ENCODE data around the gene HARS1. TPM values are rescaled to one million over a fixed set of nuclear protein-coding genes. Genes with fewer than 3 reads are reported as not detected.

Gene HARS1
- total and polyA plus RNA-seq, 2 experiments from 2014 or later = 41.1 to 56.6 TPM

DNA sequence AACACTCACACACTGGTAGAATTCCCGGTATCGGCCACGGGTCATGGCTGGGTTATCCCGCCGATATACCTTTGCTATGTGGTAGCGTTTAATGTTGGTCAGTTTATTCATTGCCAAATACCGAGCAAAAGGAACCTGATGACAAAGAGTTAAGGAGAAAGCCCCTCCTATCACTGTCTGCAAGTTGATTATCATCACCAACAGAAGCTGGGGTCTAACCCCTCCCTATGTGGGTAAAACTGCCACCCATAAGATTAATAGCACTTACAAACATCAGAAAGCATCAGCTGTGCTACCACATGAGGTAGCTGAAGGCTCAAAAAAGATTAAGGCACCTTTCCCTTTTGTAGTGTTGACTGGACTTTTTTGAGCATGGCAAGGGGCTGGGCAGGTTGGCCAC lies 12.2 kb downstream of the HARS1 start:
- no peaks in the 10 kb centered on the region for H3K4me1 ChIP-seq (ENCODE audit: insufficient read depth)
- no peak for DNase-seq (ENCODE audit: low spot score)
- no peaks in the 10 kb centered on the region for H3K27me3 ChIP-seq
- H3K9me3 ChIP-seq (ENCODE audit: low read depth) = no peaks in the 10 kb centered on the region
- no peak overlapping the region for H3K4me3 ChIP-seq
- H2AFZ ChIP-seq = no peak overlapping the region
- 97% methylated on average over 7 of the region's 7 CpGs for WGBS (ENCODE audit: low lambda C conversion rate, missing lambda C conversion rate)
- H3K4me2 ChIP-seq = no peak overlapping the region
- no peak overlapping the region for H3K27ac ChIP-seq
- no peaks in the 10 kb centered on the region for H3K9me2 ChIP-seq (replicated peaks; ENCODE audit: insufficient read depth)
- H4K20me1 ChIP-seq (ENCODE audit: insufficient read depth, poor library complexity, severe bottlenecking) = no peaks in the 10 kb centered on the region
- H3K36me3 ChIP-seq (replicated peaks; ENCODE audit: insufficient read depth, low read depth) = no peaks in the 10 kb centered on the region
- H3K79me2 ChIP-seq = no peaks in the 10 kb centered on the region
- TF ChIP-seq CTCF (IDR thresholded peaks at IDR 0.05; ENCODE audit: poor library complexity) (no peak), EZH2 (IDR thresholded peaks at IDR 0.05; ENCODE audit: borderline replicate concordance) (no peak), EZH2phosphoT487 (IDR thresholded peaks at IDR 0.05; ENCODE audit: low read depth, severe bottlenecking, unreplicated experiment) (no peak)

DNA sequence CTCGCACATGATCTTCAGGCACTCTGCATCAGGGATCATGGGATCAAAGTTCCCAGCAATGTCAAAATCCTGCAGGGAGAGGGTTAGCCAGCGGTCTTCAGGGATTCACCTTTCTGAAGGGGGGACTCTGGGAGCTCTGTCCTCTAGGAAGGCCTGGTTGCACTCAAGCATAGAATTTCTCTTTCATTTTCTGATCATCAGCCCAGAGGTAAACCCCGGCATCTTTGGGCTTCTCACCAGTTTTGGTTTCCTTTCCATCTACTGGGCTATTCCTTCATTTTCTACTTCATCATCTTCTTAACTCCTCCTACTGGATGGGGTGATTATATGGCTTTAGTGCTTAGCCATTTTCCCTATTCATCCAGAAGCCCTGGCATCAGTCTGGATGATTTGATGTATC lies 13.2 kb downstream of the HARS1 start:
- DNase-seq (ENCODE audit: low spot score) = no peak
- H3K4me3 ChIP-seq = no peak overlapping the region
- H3K4me1 ChIP-seq (ENCODE audit: insufficient read depth) = no peaks in the 10 kb centered on the region
- WGBS (ENCODE audit: low lambda C conversion rate, missing lambda C conversion rate) = 86% methylated on average over 3 of the region's 3 CpGs
- H3K9me2 ChIP-seq (replicated peaks; ENCODE audit: insufficient read depth) = no peaks in the 10 kb centered on the region
- H3K4me2 ChIP-seq = no peak overlapping the region
- no peaks in the 10 kb centered on the region for H3K36me3 ChIP-seq (replicated peaks; ENCODE audit: insufficient read depth, low read depth)
- TF ChIP-seq CTCF (IDR thresholded peaks at IDR 0.05; ENCODE audit: poor library complexity) = no peak
- no peak for TF ChIP-seq EZH2phosphoT487 (IDR thresholded peaks at IDR 0.05; ENCODE audit: low read depth, severe bottlenecking, unreplicated experiment)
- TF ChIP-seq EZH2 (IDR thresholded peaks at IDR 0.05; ENCODE audit: borderline replicate concordance) = no peak
- no peaks in the 10 kb centered on the region for H3K27me3 ChIP-seq
- H3K27ac ChIP-seq = no peak overlapping the region
- H2AFZ ChIP-seq = no peak overlapping the region
- H4K20me1 ChIP-seq (ENCODE audit: insufficient read depth, poor library complexity, severe bottlenecking) = no peaks in the 10 kb centered on the region
- no peaks in the 10 kb centered on the region for H3K79me2 ChIP-seq
- H3K9me3 ChIP-seq (ENCODE audit: low read depth) = no peaks in the 10 kb centered on the region

DNA sequence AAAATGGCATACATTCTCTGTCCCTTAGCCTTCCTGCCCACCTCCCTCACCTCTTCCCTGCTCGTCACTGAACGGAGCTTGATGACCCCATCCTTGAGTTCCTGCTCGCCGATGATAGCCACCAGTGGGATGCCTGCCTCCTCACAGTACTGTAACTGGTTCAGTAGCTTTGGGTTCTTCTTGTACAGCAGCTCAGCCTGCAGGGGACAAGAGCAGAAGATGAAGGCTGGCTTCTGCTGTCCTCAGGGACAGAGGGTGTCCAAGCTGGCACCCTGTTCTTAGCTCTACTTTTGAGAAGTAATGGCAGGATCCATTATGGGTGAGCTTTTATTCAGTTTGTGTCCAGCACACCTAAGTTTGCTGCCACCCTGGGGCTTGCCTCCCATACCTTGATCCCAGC lies 16.5 kb downstream of the HARS1 start:
- Histone ChIP-seq H3K27ac (no peak overlapping the region), H2AFZ (no peak overlapping the region), H3K9me3 (ENCODE audit: low read depth) (no peaks in the 10 kb centered on the region), H3K36me3 (replicated peaks; ENCODE audit: insufficient read depth, low read depth) (no peaks in the 10 kb centered on the region), H3K4me3 (no peak overlapping the region), H3K4me1 (ENCODE audit: insufficient read depth) (no peaks in the 10 kb centered on the region), H3K4me2 (no peak overlapping the region), H4K20me1 (ENCODE audit: insufficient read depth, poor library complexity, severe bottlenecking) (no peaks in the 10 kb centered on the region), H3K79me2 (no peaks in the 10 kb centered on the region), H3K9me2 (replicated peaks; ENCODE audit: insufficient read depth) (no peaks in the 10 kb centered on the region), H3K27me3 (no peaks in the 10 kb centered on the region)
- no peak for DNase-seq (ENCODE audit: low spot score)
- WGBS (ENCODE audit: low lambda C conversion rate, missing lambda C conversion rate) = 99% methylated on average over 4 of the region's 4 CpGs
- TF ChIP-seq CTCF (IDR thresholded peaks at IDR 0.05; ENCODE audit: poor library complexity) = no peak
- TF ChIP-seq EZH2phosphoT487 (IDR thresholded peaks at IDR 0.05; ENCODE audit: low read depth, severe bottlenecking, unreplicated experiment) = no peak
- TF ChIP-seq EZH2 (IDR thresholded peaks at IDR 0.05; ENCODE audit: borderline replicate concordance) = no peak

GRCh38 chr5:140674211-140674610 lies 17.0 kb downstream of the HARS1 start:
- Histone ChIP-seq H3K4me1 (ENCODE audit: insufficient read depth) (no peaks in the 10 kb centered on the region), H3K36me3 (replicated peaks; ENCODE audit: insufficient read depth, low read depth) (no peaks in the 10 kb centered on the region), H2AFZ (no peak overlapping the region), H3K79me2 (no peaks in the 10 kb centered on the region), H3K4me2 (no peak overlapping the region), H3K4me3 (no peak overlapping the region), H3K9me3 (ENCODE audit: low read depth) (no peaks in the 10 kb centered on the region), H3K27me3 (no peaks in the 10 kb centered on the region), H3K9me2 (replicated peaks; ENCODE audit: insufficient read depth) (no peaks in the 10 kb centered on the region), H3K27ac (no peak overlapping the region), H4K20me1 (ENCODE audit: insufficient read depth, poor library complexity, severe bottlenecking) (no peaks in the 10 kb centered on the region)
- WGBS (ENCODE audit: low lambda C conversion rate, missing lambda C conversion rate) = 88% methylated on average over 2 of the region's 2 CpGs
- no peak for DNase-seq (ENCODE audit: low spot score)
- no peak for TF ChIP-seq CTCF (IDR thresholded peaks at IDR 0.05; ENCODE audit: poor library complexity)
- TF ChIP-seq EZH2 (IDR thresholded peaks at IDR 0.05; ENCODE audit: borderline replicate concordance) = no peak
- no peak for TF ChIP-seq EZH2phosphoT487 (IDR thresholded peaks at IDR 0.05; ENCODE audit: low read depth, severe bottlenecking, unreplicated experiment)
